Measurements from ENCODE around the gene SMAD3.

SMAD3 gene

DNA sequence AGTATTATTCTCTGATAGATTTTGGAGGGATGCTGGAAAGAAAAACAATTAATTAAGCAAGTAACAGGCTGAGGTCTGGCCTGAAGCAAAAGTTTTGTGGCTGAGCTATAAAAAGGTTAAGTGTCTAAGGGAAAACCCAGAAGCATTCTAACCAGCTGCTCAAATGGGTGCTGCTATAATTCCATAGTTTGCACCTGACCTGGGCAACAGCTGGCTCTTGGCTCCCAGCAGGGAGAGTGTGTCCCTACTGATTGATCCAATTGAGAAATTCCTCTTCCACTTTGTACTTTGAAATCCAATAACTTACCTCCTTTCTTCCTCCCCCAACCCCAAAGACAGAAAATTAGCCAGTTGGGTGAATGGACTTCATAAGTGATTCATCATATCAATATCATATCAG lies 27.7 kb upstream of the SMAD3 start:
- Histone ChIP-seq H3K27ac (replicated peaks) (no peak overlapping the region), H3K4me3 (replicated peaks; ENCODE audit: insufficient read depth, low read length) (no peak overlapping the region), H3K27me3 (ENCODE audit: insufficient read depth, poor library complexity, severe bottlenecking) (peaks cover 4% of the 10 kb centered on the region)
- no peak for DNase-seq (ENCODE audit: low read depth in 1 of 2, low spot score in 1 of 2)
- TF ChIP-seq GABPA (IDR thresholded peaks at IDR 0.05; ENCODE audit: low read depth), result no peak
- no peak for TF ChIP-seq POLR2AphosphoS5 (IDR thresholded peaks at IDR 0.05; ENCODE audit: low read depth)
- TF ChIP-seq, protein P1, sequence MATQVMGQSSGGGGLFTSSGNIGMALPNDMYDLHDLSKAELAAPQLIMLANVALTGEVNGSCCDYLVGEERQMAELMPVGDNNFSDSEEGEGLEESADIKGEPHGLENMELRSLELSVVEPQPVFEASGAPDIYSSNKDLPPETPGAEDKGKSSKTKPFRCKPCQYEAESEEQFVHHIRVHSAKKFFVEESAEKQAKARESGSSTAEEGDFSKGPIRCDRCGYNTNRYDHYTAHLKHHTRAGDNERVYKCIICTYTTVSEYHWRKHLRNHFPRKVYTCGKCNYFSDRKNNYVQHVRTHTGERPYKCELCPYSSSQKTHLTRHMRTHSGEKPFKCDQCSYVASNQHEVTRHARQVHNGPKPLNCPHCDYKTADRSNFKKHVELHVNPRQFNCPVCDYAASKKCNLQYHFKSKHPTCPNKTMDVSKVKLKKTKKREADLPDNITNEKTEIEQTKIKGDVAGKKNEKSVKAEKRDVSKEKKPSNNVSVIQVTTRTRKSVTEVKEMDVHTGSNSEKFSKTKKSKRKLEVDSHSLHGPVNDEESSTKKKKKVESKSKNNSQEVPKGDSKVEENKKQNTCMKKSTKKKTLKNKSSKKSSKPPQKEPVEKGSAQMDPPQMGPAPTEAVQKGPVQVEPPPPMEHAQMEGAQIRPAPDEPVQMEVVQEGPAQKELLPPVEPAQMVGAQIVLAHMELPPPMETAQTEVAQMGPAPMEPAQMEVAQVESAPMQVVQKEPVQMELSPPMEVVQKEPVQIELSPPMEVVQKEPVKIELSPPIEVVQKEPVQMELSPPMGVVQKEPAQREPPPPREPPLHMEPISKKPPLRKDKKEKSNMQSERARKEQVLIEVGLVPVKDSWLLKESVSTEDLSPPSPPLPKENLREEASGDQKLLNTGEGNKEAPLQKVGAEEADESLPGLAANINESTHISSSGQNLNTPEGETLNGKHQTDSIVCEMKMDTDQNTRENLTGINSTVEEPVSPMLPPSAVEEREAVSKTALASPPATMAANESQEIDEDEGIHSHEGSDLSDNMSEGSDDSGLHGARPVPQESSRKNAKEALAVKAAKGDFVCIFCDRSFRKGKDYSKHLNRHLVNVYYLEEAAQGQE (IDR thresholded peaks at IDR 0.05; ENCODE audit: insufficient replicate concordance, low read depth), result no peak
- TF ChIP-seq CTCF (IDR thresholded peaks at IDR 0.05; ENCODE audit: insufficient read depth, low read length), result no peak
- no peak for TF ChIP-seq SPI1 (IDR thresholded peaks at IDR 0.05; ENCODE audit: borderline replicate concordance, low read depth)

DNA sequence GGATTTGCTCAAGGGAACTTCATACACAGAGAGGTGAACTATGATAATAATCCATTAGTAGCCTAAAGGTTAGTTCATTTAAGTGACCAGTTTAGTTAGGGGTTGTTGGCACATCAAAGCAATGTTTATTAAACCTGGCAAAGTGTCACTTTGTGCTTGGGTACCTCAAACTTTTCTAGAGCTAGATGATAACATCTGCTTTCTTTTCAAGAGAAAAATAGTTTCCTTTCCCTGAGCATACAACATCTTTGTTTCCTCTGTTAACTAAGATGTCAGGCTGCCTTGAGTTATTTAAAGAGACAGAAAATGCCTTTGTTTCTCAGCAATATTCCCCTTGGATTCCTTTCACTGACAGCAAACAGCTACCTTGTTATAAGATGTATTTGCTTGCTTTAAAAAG lies 26.7 kb upstream of the SMAD3 start:
- no peak overlapping the region for H3K4me3 ChIP-seq (replicated peaks; ENCODE audit: insufficient read depth, low read length)
- no peak for DNase-seq (ENCODE audit: low read depth in 1 of 2, low spot score in 1 of 2)
- TF ChIP-seq CTCF (IDR thresholded peaks at IDR 0.05; ENCODE audit: insufficient read depth, low read length) (no peak), POLR2AphosphoS5 (IDR thresholded peaks at IDR 0.05; ENCODE audit: low read depth) (no peak), GABPA (IDR thresholded peaks at IDR 0.05; ENCODE audit: low read depth) (no peak), SPI1 (IDR thresholded peaks at IDR 0.05; ENCODE audit: borderline replicate concordance, low read depth) (no peak)
- TF ChIP-seq, protein P1 (IDR thresholded peaks at IDR 0.05; ENCODE audit: insufficient replicate concordance, low read depth), result no peak
- H3K27me3 ChIP-seq (ENCODE audit: insufficient read depth, poor library complexity, severe bottlenecking), result no peaks in the 10 kb centered on the region
- H3K27ac ChIP-seq (replicated peaks), result no peak overlapping the region

DNA sequence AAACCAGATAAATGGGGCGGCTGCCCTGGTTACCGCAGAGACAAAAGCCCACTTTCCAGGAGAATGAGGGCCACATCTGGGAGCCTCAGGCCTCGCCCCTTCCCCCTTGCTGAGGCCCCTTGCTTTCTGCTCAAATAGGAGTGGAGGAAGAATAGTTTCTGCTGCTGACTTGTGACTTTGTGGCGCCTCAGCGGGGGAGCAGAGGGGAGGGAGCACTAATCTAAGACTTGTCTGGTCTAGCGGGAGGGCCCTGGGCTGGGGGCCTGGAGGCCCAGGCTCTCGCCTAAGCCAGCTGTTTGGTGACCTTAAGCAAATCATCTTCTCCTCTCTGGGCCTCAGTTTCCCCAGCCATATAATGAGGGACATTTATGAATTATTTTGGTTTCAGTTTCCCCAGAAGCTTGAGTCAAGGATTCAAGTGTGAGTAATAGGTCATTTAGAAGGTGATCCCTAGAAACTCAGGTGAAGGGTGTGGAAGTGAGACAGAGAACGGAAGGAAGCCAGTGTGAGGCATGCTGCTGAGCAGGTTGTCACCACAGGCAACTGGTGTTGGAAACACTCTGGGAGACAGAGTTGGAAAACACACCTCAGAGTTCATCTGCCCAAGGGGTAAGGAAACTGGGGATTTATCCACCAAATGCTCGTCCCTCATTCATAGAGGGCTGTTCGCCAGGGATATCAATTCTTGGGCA lies 25.9 kb upstream of the SMAD3 start:
- Histone ChIP-seq H3K4me3 (replicated peaks; ENCODE audit: insufficient read depth, low read length) (no peak overlapping the region), H3K27me3 (ENCODE audit: insufficient read depth, poor library complexity, severe bottlenecking) (no peaks in the 10 kb centered on the region), H3K27ac (replicated peaks) (no peak overlapping the region)
- no peak for DNase-seq (ENCODE audit: low read depth in 1 of 2, low spot score in 1 of 2)
- TF ChIP-seq SPI1 (IDR thresholded peaks at IDR 0.05; ENCODE audit: borderline replicate concordance, low read depth) (no peak), GABPA (IDR thresholded peaks at IDR 0.05; ENCODE audit: low read depth) (no peak), CTCF (IDR thresholded peaks at IDR 0.05; ENCODE audit: insufficient read depth, low read length) (no peak), POLR2AphosphoS5 (IDR thresholded peaks at IDR 0.05; ENCODE audit: low read depth) (no peak)
- TF ChIP-seq, protein P1 (IDR thresholded peaks at IDR 0.05; ENCODE audit: insufficient replicate concordance, low read depth), result no peak
